T-helper 2 cell treated with Interferon-gamma antibody and Interleukin-4, amounts not matched to agents 100 ng/mL and 5 ng/mL, for 36 hours (primary cell): ENCODE measurements around the gene DDX4. TPM values are rescaled to one million over a fixed set of nuclear protein-coding genes. Genes with fewer than 3 reads are reported as not detected.

Experiments
- intact Hi-C: fragments of 100-400 bp; cut with micrococcal nuclease; formaldehyde crosslinking; loops from one replicate; pipeline ENCODE4 v1.15.1; 2023
- total RNA-seq: library from RNA; stranded (reverse); gene quantifications from 2 replicates; pipeline ENCODE4 v1.2.3, GENCODE V29; 2022

The DDX4 gene
- total RNA-seq, 1 donor from 2014 or later: 0.98 TPM

GRCh38 chr5:55864606-55865541, 127.0 kb downstream of the DDX4 start:
- intact Hi-C loops: no loop called here

- intact Hi-C loops: no loop called here
Measured at GRCh38 chr5:55865831-55866230, 128.0 kb downstream of the DDX4 start.

DNA sequence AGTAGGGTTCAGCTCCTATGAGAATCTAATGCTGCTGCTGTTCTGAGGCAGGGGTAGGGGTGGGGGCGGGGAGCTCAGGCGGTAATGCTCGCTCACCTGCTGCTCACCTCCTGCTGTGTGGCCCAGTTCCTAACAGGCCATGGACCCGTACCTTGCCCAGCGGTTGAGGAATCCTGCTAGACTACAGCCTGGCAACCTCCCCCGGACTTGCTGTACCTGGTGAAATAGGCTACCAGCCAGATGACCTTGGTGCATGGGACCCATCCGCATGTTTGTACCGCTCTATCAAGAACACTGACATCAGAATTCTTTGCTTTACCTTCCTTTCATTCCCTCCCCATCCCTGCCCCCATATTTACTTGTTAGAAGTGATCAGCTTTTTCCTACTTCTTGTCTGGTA, 128.6 kb downstream of the DDX4 start:
- intact Hi-C loops: no loop called here

Other genes with a start within 250 kb of the DDX4 start
- gene PLPP1, start 203.1 kb upstream of the DDX4 start, total RNA-seq: 25.9 and 26.8 TPM in 2 replicates
- 28.2 and 30.0 TPM in 2 replicates for gene SLC38A9, start 25.7 kb upstream of the DDX4 start, total RNA-seq
- gene IL31RA, start 113.3 kb downstream of the DDX4 start, total RNA-seq: 0.09 and 0.14 TPM in 2 replicates